ENCODE measurements around the gene PTH2R.

DNA sequence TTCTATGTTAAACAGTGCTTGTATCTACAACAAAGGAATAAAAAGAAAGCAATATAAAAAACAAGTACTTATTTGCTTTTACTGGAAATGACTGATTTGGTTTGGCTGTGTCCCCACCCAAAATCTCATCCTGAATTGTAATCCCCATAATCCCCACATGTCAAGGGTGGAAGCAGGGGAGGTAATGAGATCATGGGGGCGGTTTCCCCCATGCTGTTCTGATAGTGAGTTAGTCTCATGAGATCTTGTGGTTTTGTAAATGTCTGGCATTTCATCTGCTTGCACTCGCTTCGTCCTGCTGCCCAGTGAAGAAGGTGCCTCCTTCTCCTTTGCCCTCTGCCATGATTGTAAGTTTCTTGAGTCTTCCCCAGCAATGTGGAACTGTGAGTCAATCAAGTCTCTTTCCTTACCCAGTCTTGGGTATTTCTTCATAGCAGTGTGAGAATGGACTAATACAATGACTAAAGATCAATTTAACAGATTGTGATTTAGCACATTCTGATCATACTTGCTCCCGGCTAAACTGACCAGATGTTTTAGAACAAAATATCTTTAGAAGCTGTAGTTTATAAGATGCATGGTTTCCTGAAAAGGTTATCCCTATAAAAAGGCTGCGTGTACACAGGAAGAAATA, 19.9 kb downstream of the PTH2R start:
- no peak for TF ChIP-seq CTCF (IDR thresholded peaks at IDR 0.05)
- TF ChIP-seq POLR2AphosphoS5 (IDR thresholded peaks at IDR 0.05; ENCODE audit: low read depth, low read length) = no peak
- TF ChIP-seq REST (IDR thresholded peaks at IDR 0.05; ENCODE audit: insufficient read depth in 1 of 2, low read depth in 2 of 2, low read length in 1 of 2) = no peak

All from Panc1 (cell line).